OCI-LY3 (cell line): ENCODE measurements around the gene ACSS1.

Experiments
- H2AFZ ChIP-seq: fragments of 200-600, 300-600 bp; shearing (Covaris generic); 2 replicates; pipeline ENCODE4 v1.6.0; 2014; ENCODE audit warnings: antibody characterized with exemption, low read depth, low read length
- H3K27ac ChIP-seq: fragments of 200-600, 300-600 bp; sonication (generic); 2 replicates; pipeline ENCODE4 v1.5.1; 2014; ENCODE audit warnings: mild to moderate bottlenecking, low read length, moderate library complexity, mixed read lengths
- H3K27me3 ChIP-seq: fragments of 200-600, 300-600 bp; sonication (generic); 2 replicates; pipeline ENCODE4 v1.6.1; 2014; ENCODE audit warnings: low read depth, low read length, mixed read lengths
- H3K36me3 ChIP-seq: fragments of 200-600, 300-600 bp; sonication (generic); replicated peaks from 2 replicates; pipeline ENCODE3; 2014; ENCODE audit warnings: low read depth, low read length, mixed read lengths
- H3K4me1 ChIP-seq: fragments of 300-600, 200-600 bp; sonication (generic); 2 replicates; pipeline ENCODE4 v1.6.1; 2014; ENCODE audit warnings: low read length, mixed read lengths
- H3K4me2 ChIP-seq: fragments of 200-600, 300-600 bp; sonication (generic); 2 replicates; pipeline ENCODE4 v1.6.1; 2014; ENCODE audit warnings: low read length, mixed read lengths
- H3K4me3 ChIP-seq: fragments of 300-600, 200-600 bp; sonication (generic); 2 replicates; pipeline ENCODE4 v1.5.1; 2014; ENCODE audit warnings: antibody characterized with exemption, mild to moderate bottlenecking, low read length, moderate library complexity
- H3K79me2 ChIP-seq: fragments of 300-600, 200-600 bp; shearing (Covaris generic); 2 replicates; pipeline ENCODE4 v1.6.1; 2014; ENCODE audit warnings: mild to moderate bottlenecking, low read length, mixed read lengths
- H3K9ac ChIP-seq: fragments of 300-600, 200-600 bp; shearing (Covaris generic); 2 replicates; pipeline ENCODE4 v1.6.0; 2014; ENCODE audit warnings: mild to moderate bottlenecking, low read length, moderate library complexity
- H3K9me3 ChIP-seq: fragments of 200-600, 300-600 bp; shearing (Covaris generic); 2 replicates; pipeline ENCODE4 v1.6.1; 2014; ENCODE audit warnings: low read length, mixed read lengths; ENCODE audit not compliant: insufficient read depth
- H4K20me1 ChIP-seq: fragments of 200-600, 300-600 bp; sonication (generic); 2 replicates; pipeline ENCODE4 v1.6.1; 2016; ENCODE audit warnings: low read length, mixed read lengths; ENCODE audit not compliant: insufficient read depth
- CTCF ChIP-seq: fragments of 200-600, 300-600 bp; sonication (generic); IDR thresholded peaks from 2 replicates; pipeline ENCODE4 v1.5.1; 2014; ENCODE audit warnings: antibody characterized with exemption, low read length, low read depth
- EZH2phosphoT487 ChIP-seq: fragments of 200-600 bp; shearing (Covaris generic); IDR thresholded peaks from 2 replicates; pipeline ENCODE4 v1.6.1; 2018; ENCODE audit warnings: antibody characterized with exemption, mixed run types, low read depth

ACSS1 gene

DNA sequence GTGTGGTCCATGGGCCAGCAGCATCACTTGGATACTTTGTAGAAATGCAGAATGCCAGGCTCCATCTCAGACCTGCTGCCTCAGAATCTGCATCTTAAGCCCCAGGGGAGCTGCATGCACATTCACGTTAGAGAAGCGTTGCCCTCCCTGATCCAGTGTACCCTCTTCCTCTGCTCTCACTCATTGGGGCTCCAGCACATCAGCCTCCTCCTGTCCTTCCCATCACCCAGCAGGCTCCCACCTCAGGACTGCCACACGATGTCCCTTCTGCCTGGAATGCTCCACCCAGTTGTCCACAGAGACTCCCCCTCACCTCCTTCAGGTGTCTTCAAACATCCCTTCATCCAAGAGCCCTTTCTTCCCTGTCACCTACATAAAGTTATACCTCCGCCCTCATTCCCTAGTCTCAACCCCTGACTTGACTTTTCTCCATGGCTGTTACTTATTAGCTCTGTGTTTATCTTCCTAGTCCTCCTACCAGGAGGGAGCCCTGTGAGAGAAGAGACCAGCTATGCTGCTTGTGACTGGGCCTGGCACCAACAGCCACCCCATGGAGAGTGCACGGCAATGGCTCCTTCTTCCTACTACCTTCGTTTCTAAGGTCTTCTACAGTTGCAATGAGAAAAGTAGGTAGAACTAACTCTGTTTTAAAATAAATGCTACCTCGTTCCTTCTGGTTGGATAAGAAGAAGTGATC is 3.3 kb upstream of the ACSS1 start:
- no peak overlapping the region for H3K9ac ChIP-seq
- no peaks in the 10 kb centered on the region for H4K20me1 ChIP-seq
- H3K79me2 ChIP-seq = peaks cover 7% of the 10 kb centered on the region
- no peak overlapping the region for H3K27ac ChIP-seq
- TF ChIP-seq CTCF (no peak), EZH2phosphoT487 (no peak)
- no peak overlapping the region for H3K4me3 ChIP-seq
- H2AFZ ChIP-seq = no peak overlapping the region
- H3K9me3 ChIP-seq = no peaks in the 10 kb centered on the region
- no peak overlapping the region for H3K4me2 ChIP-seq
- no peaks in the 10 kb centered on the region for H3K36me3 ChIP-seq
- peaks cover 70% of the 10 kb centered on the region for H3K27me3 ChIP-seq
- H3K4me1 ChIP-seq = peaks cover 26% of the 10 kb centered on the region

DNA sequence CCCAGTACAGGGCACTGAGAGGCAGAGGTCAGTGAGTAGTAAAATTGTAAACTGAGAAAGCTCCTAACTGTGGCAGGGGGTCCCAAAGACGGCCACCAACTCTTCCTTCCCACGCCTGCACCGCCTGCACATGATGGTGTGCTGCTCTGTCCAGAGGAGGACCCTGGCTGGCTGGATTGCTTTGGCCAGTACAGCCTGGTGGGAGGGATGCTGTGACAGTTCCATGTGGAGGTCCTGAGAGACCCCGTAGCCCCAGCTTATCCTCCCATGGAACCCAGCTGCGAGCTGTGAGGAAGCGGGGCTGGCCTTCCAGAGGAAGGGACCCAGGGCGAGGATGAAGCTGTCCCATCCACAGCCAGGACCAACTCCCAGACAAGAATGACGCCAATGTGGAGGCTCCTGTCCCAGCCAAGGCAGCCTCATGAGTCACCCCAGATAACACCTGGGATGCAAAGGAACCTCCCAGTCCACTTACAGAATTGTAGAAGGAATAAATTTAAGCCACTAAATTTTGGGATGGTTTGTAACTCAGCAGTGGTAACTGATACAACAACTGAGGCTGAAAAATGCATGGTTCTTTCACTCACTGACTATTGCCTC is 2.0 kb upstream of the ACSS1 start:
- no peak overlapping the region for H3K27ac ChIP-seq
- no peaks in the 10 kb centered on the region for H3K36me3 ChIP-seq
- no peak overlapping the region for H3K9ac ChIP-seq
- peaks cover 65% of the 10 kb centered on the region for H3K27me3 ChIP-seq
- peaks cover 15% of the 10 kb centered on the region for H3K79me2 ChIP-seq
- no peak overlapping the region for H3K4me2 ChIP-seq
- H3K9me3 ChIP-seq = no peaks in the 10 kb centered on the region
- TF ChIP-seq EZH2phosphoT487 = no peak
- TF ChIP-seq CTCF = no peak
- peaks cover 16% of the 10 kb centered on the region for H3K4me1 ChIP-seq
- H4K20me1 ChIP-seq = 0 out of 2 replicates have a peak, but pooled peaks cover 3% of the 10 kb centered on the region
- H2AFZ ChIP-seq = no peak overlapping the region
- H3K4me3 ChIP-seq = no peak overlapping the region

GRCh38 chr20:25058847-25059810 is 1.2 kb upstream of the ACSS1 start:
- Histone ChIP-seq H3K9ac (peak overlapping the region; percentile 84), H3K27me3 (peaks cover 56% of the 10 kb centered on the region), H3K79me2 (peaks cover 15% of the 10 kb centered on the region), H2AFZ (peak overlapping the region; percentile 61), H3K27ac (no peak overlapping the region), H4K20me1 (peaks cover 11% of the 10 kb centered on the region; the same call in 1 of the 2 replicates), H3K36me3 (no peaks in the 10 kb centered on the region), H3K4me1 (peaks cover 21% of the 10 kb centered on the region), H3K4me3 (peak overlapping the region; percentile 84), H3K4me2 (peak overlapping the region; percentile 89), H3K9me3 (no peaks in the 10 kb centered on the region)
- TF ChIP-seq CTCF (no peak), EZH2phosphoT487 (no peak)
